Measurements from ENCODE around the gene CD47. TPM values are rescaled to one million over a fixed set of nuclear protein-coding genes. Genes with fewer than 3 reads are reported as not detected.

CD47 gene
- polyA plus RNA-seq, 3 donors = 52.3 to 203 (median 173) TPM

DNA sequence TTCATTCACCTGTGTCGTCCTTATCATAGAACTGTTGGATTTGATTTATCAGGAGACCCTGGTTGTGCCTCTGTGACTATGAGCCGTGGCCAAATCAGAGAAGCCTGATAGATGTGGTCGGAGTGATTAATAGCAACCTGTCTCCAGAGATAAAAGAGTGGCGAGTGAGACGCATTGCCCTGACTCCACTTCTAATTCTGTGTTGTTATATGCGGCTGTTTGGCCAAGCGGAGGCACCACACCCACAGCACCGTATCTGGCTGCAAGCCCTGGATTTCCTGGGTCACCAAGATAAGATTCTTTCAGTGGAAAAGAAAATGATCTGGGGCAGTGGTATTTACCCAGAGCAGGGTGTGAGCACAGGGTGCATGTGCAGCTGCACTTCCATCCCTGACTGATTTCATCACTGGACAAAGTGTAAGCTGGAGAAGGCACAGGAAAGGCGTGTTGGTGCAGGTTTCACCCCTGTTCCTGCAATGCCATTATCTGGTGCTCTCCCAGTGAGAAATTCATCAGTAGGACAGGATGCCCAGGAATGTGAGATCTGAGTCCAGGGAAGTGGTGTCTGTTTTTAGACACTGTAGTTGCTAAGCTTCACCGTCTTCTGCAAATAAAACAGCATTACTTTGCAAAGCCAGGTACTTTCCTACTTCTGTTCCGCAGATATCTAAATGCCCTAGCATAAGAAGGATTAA is 84.6 kb downstream of the CD47 start:
- peak overlapping the region in 1 of 2 donors; percentile 44 for H3K27ac ChIP-seq (ENCODE audit: low read depth in 1 of 2, low read length in 2 of 2)
- peak overlapping the region in 1 of 3 experiments; percentile 19 for H3K4me3 ChIP-seq (replicated peaks in 1 of 3; ENCODE audit: low read depth in 2 of 3, low read length in 3 of 3)
- no peak for DNase-seq
- peak overlapping the region; percentile 23 for H3K4me2 ChIP-seq (replicated peaks; ENCODE audit: extremely low read depth, low read length, poor library complexity, severe bottlenecking)
- H3K4me1 ChIP-seq (ENCODE audit: control insufficient read depth in 1 of 2, insufficient read depth in 2 of 2, low read length in 2 of 2) = peaks cover 52 to 55% of the 10 kb centered on the region in 2 donors
- peaks cover 0 to 4% (median 0%) of the 10 kb centered on the region in 7 donors for H3K9me3 Mint-ChIP-seq
- no peaks in the 10 kb centered on the region for H3K36me3 ChIP-seq (replicated peaks in 1 of 2; ENCODE audit: control insufficient read depth in 1 of 2, insufficient read depth in 2 of 2, low read length in 2 of 2)
- WGBS (ENCODE audit: insufficient coverage) = 7% methylated on average over 3 of the region's 11 CpGs
- H3K9ac ChIP-seq (ENCODE audit: insufficient read depth, low read length, poor library complexity, severe bottlenecking) = no peak overlapping the region
- H3K4me3 Mint-ChIP-seq = peak overlapping the region in 1 of 2 donors; percentile 86
- peaks cover 0 to 2% of the 10 kb centered on the region in 2 donors for H3K36me3 Mint-ChIP-seq
- H3K27me3 Mint-ChIP-seq (ENCODE audit: low read depth in 3 of 3) = peaks cover 2 to 5% (median 4%) of the 10 kb centered on the region in 3 donors
- H4K20me1 ChIP-seq (ENCODE audit: insufficient read depth, low read length) = no peaks in the 10 kb centered on the region
- H3K9me3 ChIP-seq (replicated peaks in 1 of 2; ENCODE audit: control insufficient read depth in 1 of 2, insufficient read depth in 1 of 2, low read length in 2 of 2) = no peaks in the 10 kb centered on the region
- H3K27me3 ChIP-seq (ENCODE audit: control insufficient read depth in 2 of 2, insufficient read depth in 2 of 2, low read length in 2 of 2) = no peaks in the 10 kb centered on the region
- peak overlapping the region in 5 of 7 donors; percentile 42 to 76 (median 62) for H3K27ac Mint-ChIP-seq
- H2AFZ ChIP-seq (ENCODE audit: insufficient read depth, low read depth, low read length, poor library complexity, severe bottlenecking) = peak overlapping the region; percentile 39
- H3K79me2 ChIP-seq (ENCODE audit: insufficient read depth, low read length) = no peaks in the 10 kb centered on the region
- H3K4me1 Mint-ChIP-seq = peaks cover 60% of the 10 kb centered on the region
- intact Hi-C loops (cut with micrococcal nuclease) = loop anchor here in 1 of 2 donors (5.0 kb wide), 1 partner anchor 34 kb away; no protein-coding TSS in a partner anchor
- TF ChIP-seq, protein P1, sequence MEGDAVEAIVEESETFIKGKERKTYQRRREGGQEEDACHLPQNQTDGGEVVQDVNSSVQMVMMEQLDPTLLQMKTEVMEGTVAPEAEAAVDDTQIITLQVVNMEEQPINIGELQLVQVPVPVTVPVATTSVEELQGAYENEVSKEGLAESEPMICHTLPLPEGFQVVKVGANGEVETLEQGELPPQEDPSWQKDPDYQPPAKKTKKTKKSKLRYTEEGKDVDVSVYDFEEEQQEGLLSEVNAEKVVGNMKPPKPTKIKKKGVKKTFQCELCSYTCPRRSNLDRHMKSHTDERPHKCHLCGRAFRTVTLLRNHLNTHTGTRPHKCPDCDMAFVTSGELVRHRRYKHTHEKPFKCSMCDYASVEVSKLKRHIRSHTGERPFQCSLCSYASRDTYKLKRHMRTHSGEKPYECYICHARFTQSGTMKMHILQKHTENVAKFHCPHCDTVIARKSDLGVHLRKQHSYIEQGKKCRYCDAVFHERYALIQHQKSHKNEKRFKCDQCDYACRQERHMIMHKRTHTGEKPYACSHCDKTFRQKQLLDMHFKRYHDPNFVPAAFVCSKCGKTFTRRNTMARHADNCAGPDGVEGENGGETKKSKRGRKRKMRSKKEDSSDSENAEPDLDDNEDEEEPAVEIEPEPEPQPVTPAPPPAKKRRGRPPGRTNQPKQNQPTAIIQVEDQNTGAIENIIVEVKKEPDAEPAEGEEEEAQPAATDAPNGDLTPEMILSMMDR (IDR thresholded peaks at IDR 0.05) = no peak

- DNase-seq = peak; percentile 40 to 72 (median 64)
- H2AFZ ChIP-seq (ENCODE audit: insufficient read depth, low read depth, low read length, poor library complexity, severe bottlenecking) = peak overlapping the region; percentile 72
- H3K27ac Mint-ChIP-seq = peak overlapping the region; percentile 71 to 91 (median 77)
- peaks cover 65% of the 10 kb centered on the region for H3K4me1 Mint-ChIP-seq
- peak overlapping the region; percentile 59 for H3K9ac ChIP-seq (ENCODE audit: insufficient read depth, low read length, poor library complexity, severe bottlenecking)
- peak overlapping the region; percentile 70 to 90 for H3K4me3 Mint-ChIP-seq
- H3K9me3 ChIP-seq (replicated peaks in 1 of 2; ENCODE audit: control insufficient read depth in 1 of 2, insufficient read depth in 1 of 2, low read length in 2 of 2) = no peaks in the 10 kb centered on the region
- TF ChIP-seq, protein P1 (IDR thresholded peaks at IDR 0.05) = no peak
- H3K36me3 Mint-ChIP-seq = peaks cover 0 to 2% of the 10 kb centered on the region in 2 donors
- peak overlapping the region; percentile 23 to 70 (median 24) for H3K4me3 ChIP-seq (replicated peaks in 1 of 3; ENCODE audit: low read depth in 2 of 3, low read length in 3 of 3)
- peaks cover 57 to 59% of the 10 kb centered on the region in 2 donors for H3K4me1 ChIP-seq (ENCODE audit: control insufficient read depth in 1 of 2, insufficient read depth in 2 of 2, low read length in 2 of 2)
- peak overlapping the region; percentile 59 to 78 for H3K27ac ChIP-seq (ENCODE audit: low read depth in 1 of 2, low read length in 2 of 2)
- H3K4me2 ChIP-seq (replicated peaks; ENCODE audit: extremely low read depth, low read length, poor library complexity, severe bottlenecking) = peak overlapping the region; percentile 73
- peaks cover 0 to 1% (median 1%) of the 10 kb centered on the region in 7 donors for H3K9me3 Mint-ChIP-seq
- intact Hi-C loops (cut with micrococcal nuclease) = loop anchor here in 1 of 2 donors (5.0 kb wide), 1 partner anchor 32 kb away; no protein-coding TSS in a partner anchor
- no peaks in the 10 kb centered on the region for H3K79me2 ChIP-seq (ENCODE audit: insufficient read depth, low read length)
- H3K27me3 ChIP-seq (ENCODE audit: control insufficient read depth in 2 of 2, insufficient read depth in 2 of 2, low read length in 2 of 2) = no peaks in the 10 kb centered on the region
- no peaks in the 10 kb centered on the region for H4K20me1 ChIP-seq (ENCODE audit: insufficient read depth, low read length)
- H3K27me3 Mint-ChIP-seq (ENCODE audit: low read depth in 3 of 3) = peaks cover 2 to 5% (median 4%) of the 10 kb centered on the region in 3 donors
- 0% methylated on average over 5 of the region's 9 CpGs for WGBS (ENCODE audit: insufficient coverage)
- H3K36me3 ChIP-seq (replicated peaks in 1 of 2; ENCODE audit: control insufficient read depth in 1 of 2, insufficient read depth in 2 of 2, low read length in 2 of 2) = no peaks in the 10 kb centered on the region
These were observed 86.2 kb downstream of the CD47 start for GRCh38 chr3:108004647-108005046.
